Measurements from ENCODE around the gene PEAK1.

PEAK1 gene

GRCh38 chr15:77093436-77093835 is 326.5 kb downstream of the PEAK1 start:
- H3K36me3 ChIP-seq (ENCODE audit: control insufficient read depth in 2 of 2, insufficient read depth in 1 of 2, low read length in 2 of 2), result no peaks in the 10 kb centered on the region
- H3K9me3 ChIP-seq (ENCODE audit: control insufficient read depth, insufficient read depth, low read depth, low read length), result no peaks in the 10 kb centered on the region
- no peak overlapping the region for H3K27ac ChIP-seq (ENCODE audit: extremely low read depth, low read depth, low read length)
- TF ChIP-seq ZNF394 (tag by site-specific recombination; IDR thresholded peaks at IDR 0.05; ENCODE audit: borderline replicate concordance) (no peak), ZNF350 (tag by site-specific recombination; IDR thresholded peaks at IDR 0.05) (no peak), ZNF19 (tag by site-specific recombination; IDR thresholded peaks at IDR 0.05; ENCODE audit: low read depth) (no peak), ZNF610 (tag by site-specific recombination; IDR thresholded peaks at IDR 0.05; ENCODE audit: borderline replicate concordance) (no peak)
- H3K4me1 ChIP-seq (ENCODE audit: control insufficient read depth, insufficient read depth, low read length), result no peaks in the 10 kb centered on the region
- no peak overlapping the region for H3K4me3 ChIP-seq (ENCODE audit: low read depth, low read length)
- ChIA-PET POLR2A (interaction anchor here (1.0 kb wide), 1 partner anchor 14 kb away, joined by 4 read pairs; no protein-coding TSS in a partner anchor), CTCF (interaction anchor here (0.6 to 2.6 kb wide), 10 partner anchors 9 to 709 kb away, joined by 3 to 14 read pairs (median 4); no protein-coding TSS in a partner anchor)

- POLR2A ChIA-PET, result no interaction called here
- no peak overlapping the region for H3K4me3 ChIP-seq (ENCODE audit: low read depth, low read length)
- TF ChIP-seq TSHZ1 (tag by site-specific recombination; IDR thresholded peaks at IDR 0.05; ENCODE audit: borderline replicate concordance), result no peak
- TF ChIP-seq ZNF610 (tag by site-specific recombination; IDR thresholded peaks at IDR 0.05; ENCODE audit: borderline replicate concordance), result no peak
- TF ChIP-seq YY1 (tag by site-specific recombination; IDR thresholded peaks at IDR 0.05), result no peak
- H3K36me3 ChIP-seq (ENCODE audit: control insufficient read depth in 2 of 2, insufficient read depth in 1 of 2, low read length in 2 of 2), result no peaks in the 10 kb centered on the region
- H3K9me3 ChIP-seq (ENCODE audit: control insufficient read depth, insufficient read depth, low read depth, low read length), result no peaks in the 10 kb centered on the region
- H3K4me1 ChIP-seq (ENCODE audit: control insufficient read depth, insufficient read depth, low read length), result no peaks in the 10 kb centered on the region
- H3K27ac ChIP-seq (ENCODE audit: extremely low read depth, low read depth, low read length), result no peak overlapping the region
- CTCF ChIA-PET, result no interaction called here
Observed at GRCh38 chr15:77091097-77091496, 328.8 kb downstream of the PEAK1 start.

DNA sequence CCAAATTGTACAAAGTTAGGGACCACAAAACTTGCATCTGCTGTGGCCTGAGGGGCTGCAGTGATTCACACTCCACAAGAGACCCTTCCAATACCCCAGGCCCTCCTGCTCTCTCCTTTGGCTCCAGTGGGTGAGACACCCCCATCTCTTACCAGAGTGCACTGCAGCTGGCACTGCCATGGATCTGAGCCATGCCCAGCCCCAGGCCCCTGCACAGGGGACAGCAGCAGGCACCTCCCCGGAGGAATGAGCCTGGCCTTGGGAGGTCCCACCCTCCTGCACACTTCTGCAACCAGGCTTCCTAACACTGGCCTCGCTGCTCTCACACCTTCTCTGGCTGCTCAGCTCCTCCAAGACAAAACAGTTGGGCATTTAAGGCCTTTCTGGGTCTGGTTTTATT is 332.7 kb downstream of the PEAK1 start:
- no peaks in the 10 kb centered on the region for H3K36me3 ChIP-seq (ENCODE audit: control insufficient read depth in 2 of 2, insufficient read depth in 1 of 2, low read length in 2 of 2)
- POLR2A ChIA-PET, result interaction anchor here (3.1 kb wide), 1 partner anchor 16 kb away, joined by 7 read pairs; the partner anchor contains the start of gene TSPAN3
- no peak for TF ChIP-seq ZBTB21 (tag by site-specific recombination; IDR thresholded peaks at IDR 0.05)
- TF ChIP-seq, protein P1, sequence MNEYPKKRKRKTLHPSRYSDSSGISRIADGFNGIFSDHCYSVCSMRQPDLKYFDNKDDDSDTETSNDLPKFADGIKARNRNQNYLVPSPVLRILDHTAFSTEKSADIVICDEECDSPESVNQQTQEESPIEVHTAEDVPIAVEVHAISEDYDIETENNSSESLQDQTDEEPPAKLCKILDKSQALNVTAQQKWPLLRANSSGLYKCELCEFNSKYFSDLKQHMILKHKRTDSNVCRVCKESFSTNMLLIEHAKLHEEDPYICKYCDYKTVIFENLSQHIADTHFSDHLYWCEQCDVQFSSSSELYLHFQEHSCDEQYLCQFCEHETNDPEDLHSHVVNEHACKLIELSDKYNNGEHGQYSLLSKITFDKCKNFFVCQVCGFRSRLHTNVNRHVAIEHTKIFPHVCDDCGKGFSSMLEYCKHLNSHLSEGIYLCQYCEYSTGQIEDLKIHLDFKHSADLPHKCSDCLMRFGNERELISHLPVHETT (tag by site-specific recombination; IDR thresholded peaks at IDR 0.05), result no peak
- TF ChIP-seq, protein P2, sequence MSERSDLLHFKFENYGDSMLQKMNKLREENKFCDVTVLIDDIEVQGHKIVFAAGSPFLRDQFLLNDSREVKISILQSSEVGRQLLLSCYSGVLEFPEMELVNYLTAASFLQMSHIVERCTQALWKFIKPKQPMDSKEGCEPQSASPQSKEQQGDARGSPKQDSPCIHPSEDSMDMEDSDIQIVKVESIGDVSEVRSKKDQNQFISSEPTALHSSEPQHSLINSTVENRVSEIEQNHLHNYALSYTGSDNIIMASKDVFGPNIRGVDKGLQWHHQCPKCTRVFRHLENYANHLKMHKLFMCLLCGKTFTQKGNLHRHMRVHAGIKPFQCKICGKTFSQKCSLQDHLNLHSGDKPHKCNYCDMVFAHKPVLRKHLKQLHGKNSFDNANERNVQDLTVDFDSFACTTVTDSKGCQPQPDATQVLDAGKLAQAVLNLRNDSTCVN (tag by site-specific recombination; optimal IDR thresholded peaks at IDR 0.05), result no peak
- no peak for TF ChIP-seq ZNF174 (tag by site-specific recombination; IDR thresholded peaks at IDR 0.05)
- peak; percentile 72 for TF ChIP-seq GLIS1 (tag by site-specific recombination; IDR thresholded peaks at IDR 0.05)
- no peak overlapping the region for H3K27ac ChIP-seq (ENCODE audit: extremely low read depth, low read depth, low read length)
- H3K4me3 ChIP-seq (ENCODE audit: low read depth, low read length), result no peak overlapping the region
- CTCF ChIA-PET, result interaction anchor here (0.7 kb wide), 1 partner anchor 10 kb away, joined by 3 read pairs; no protein-coding TSS in a partner anchor
- peaks cover 8% of the 10 kb centered on the region for H3K4me1 ChIP-seq (ENCODE audit: control insufficient read depth, insufficient read depth, low read length)
- no peaks in the 10 kb centered on the region for H3K9me3 ChIP-seq (ENCODE audit: control insufficient read depth, insufficient read depth, low read depth, low read length)

Measured in HEK293 (cell line).